ENCODE measurements around the gene MARCKSL1. TPM values are rescaled to one million over a fixed set of nuclear protein-coding genes. Genes with fewer than 3 reads are reported as not detected.
A peak's percentile ranks its signal among the peaks of the same experiment; 100 is the strongest.
"Not testable (repeated sequence)": the region's sequence is repeated elsewhere in the genome, so short reads cannot be mapped to it uniquely, and the experiment has no call there.

Gene MARCKSL1
- total RNA-seq, 1 donor from 2014 or later: 132 TPM

- Mint-ChIP-seq H3K4me1 (peaks cover 51% of the 10 kb centered on the region), H3K9me3 (no peaks in the 10 kb centered on the region), H3K27me3 (no peaks in the 10 kb centered on the region), H3K36me3 (ENCODE audit: low read depth) (peaks cover 71% of the 10 kb centered on the region), H3K27ac (no peak overlapping the region), H3K4me3 (no peak overlapping the region)
- no peak for ATAC-seq (ENCODE audit: low read depth)
- ChIA-PET POLR2A (no interaction called here), CTCF (interaction anchor here (1.1 to 1.4 kb wide), 2 partner anchors 63 to 88 kb away, joined by 3 to 4 read pairs; no protein-coding TSS in a partner anchor)
- DNase-seq: no peak
- no peak for TF ChIP-seq CTCF (IDR thresholded peaks at IDR 0.05)
- intact Hi-C loops (cut with micrococcal nuclease): no loop called here
These were observed 32.7 kb downstream of the MARCKSL1 start for GRCh38 chr1:32303358-32303757.

- DNase-seq: no peak
- ChIA-PET POLR2A (interaction anchor here (0.6 to 1.3 kb wide), 3 partner anchors 8 to 354 kb away, joined by 3 to 4 read pairs (median 4); partner anchors contain the start of genes HDAC1 and MARCKSL1), CTCF (no interaction called here)
- H3K4me3 Mint-ChIP-seq: no peak overlapping the region
- H3K9me3 Mint-ChIP-seq: no peaks in the 10 kb centered on the region
- no peak overlapping the region for H3K27ac Mint-ChIP-seq
- intact Hi-C loops (cut with micrococcal nuclease): no loop called here
- peaks cover 63% of the 10 kb centered on the region for H3K36me3 Mint-ChIP-seq (ENCODE audit: low read depth)
- ATAC-seq (ENCODE audit: low read depth): no peak
- no peak for TF ChIP-seq CTCF (IDR thresholded peaks at IDR 0.05)
- peaks cover 58% of the 10 kb centered on the region for H3K4me1 Mint-ChIP-seq
- no peaks in the 10 kb centered on the region for H3K27me3 Mint-ChIP-seq
These were observed 36.7 kb downstream of the MARCKSL1 start for GRCh38 chr1:32299327-32299726.

- DNase-seq; H3K9me3 Mint-ChIP-seq; ATAC-seq (ENCODE audit: low read depth); H3K4me3 Mint-ChIP-seq; H3K27me3 Mint-ChIP-seq; H3K27ac Mint-ChIP-seq; CTCF ChIA-PET; intact Hi-C loops (cut with micrococcal nuclease): not testable (repeated sequence)
- peaks cover 64% of the 10 kb centered on the region for H3K4me1 Mint-ChIP-seq
- POLR2A ChIA-PET: interaction anchor here (0.7 kb wide), 1 partner anchor 56 kb away, joined by 9 read pairs; no protein-coding TSS in a partner anchor
- H3K36me3 Mint-ChIP-seq (ENCODE audit: low read depth): peaks cover 54% of the 10 kb centered on the region
These were observed 37.8 kb downstream of the MARCKSL1 start for GRCh38 chr1:32298211-32298610.

GRCh38 chr1:32291708-32292538 lies 44.1 kb downstream of the MARCKSL1 start, which contains the start of gene HDAC1:
Gene HDAC1 (plus strand): TSS chr1:32292083. CDS start chr1:32292170, 87 bp downstream.
- CTCF ChIA-PET: interaction anchor here (0.9 to 2.9 kb wide), 4 partner anchors 26 to 77 kb away, joined by 3 to 27 read pairs (median 16); partner anchors contain the start of gene LCK
- Mint-ChIP-seq H3K36me3 (ENCODE audit: low read depth) (peaks cover 28% of the 10 kb centered on the region), H3K9me3 (no peaks in the 10 kb centered on the region), H3K27me3 (no peaks in the 10 kb centered on the region), H3K27ac (peak within 1 kb of the TSS; percentile 98), H3K4me3 (peak within 1 kb of the TSS; percentile 100), H3K4me1 (peaks cover 49% of the 10 kb centered on the region)
- POLR2A ChIA-PET: interaction anchor here (0.6 to 4.8 kb wide), 39 partner anchors 8 to 995 kb away, joined by 3 to 107 read pairs (median 6); partner anchors contain the start of genes BSDC1, CCDC28B, EIF3I and FAM229A
- intact Hi-C loops (cut with micrococcal nuclease): loop anchor here (1.0 to 5.0 kb wide), 13 partner anchors 17 to 359 kb away; partner anchors contain the start of genes BSDC1, CCDC28B, EIF3I and KPNA6
- DNase-seq (peak; percentile 91), ATAC-seq (ENCODE audit: low read depth) (peak; percentile 98)
- no peak for TF ChIP-seq CTCF (IDR thresholded peaks at IDR 0.05)

GRCh38 chr1:32291145-32291707 lies 44.8 kb downstream of the MARCKSL1 start:
- Mint-ChIP-seq H3K27ac (peak overlapping the region; percentile 98), H3K4me1 (peaks cover 42% of the 10 kb centered on the region), H3K4me3 (peak overlapping the region; percentile 100), H3K9me3 (no peaks in the 10 kb centered on the region), H3K27me3 (no peaks in the 10 kb centered on the region), H3K36me3 (ENCODE audit: low read depth) (peaks cover 23% of the 10 kb centered on the region)
- ATAC-seq (ENCODE audit: low read depth) (no peak), DNase-seq (no peak)
- no peak for TF ChIP-seq CTCF (IDR thresholded peaks at IDR 0.05)
- ChIA-PET POLR2A (interaction anchor here (0.6 to 4.8 kb wide), 38 partner anchors 8 to 995 kb away, joined by 3 to 107 read pairs (median 6); partner anchors contain the start of genes BSDC1, CCDC28B, EIF3I and FAM229A), CTCF (interaction anchor here (0.9 to 2.9 kb wide), 4 partner anchors 26 to 76 kb away, joined by 3 to 27 read pairs (median 16); partner anchors contain the start of gene LCK)
- intact Hi-C loops (cut with micrococcal nuclease): loop anchor here (1.0 to 5.0 kb wide), 5 partner anchors 41 to 360 kb away; partner anchors contain the start of genes CCDC28B, KPNA6, RBBP4 and ZBTB8OS

All from activated B cell treated with CpG ODN at 0.5 μM for 24 hours (primary cell).